ENCODE results near the gene MAP4K4.

GRCh38 chr2:101850991-101851390 lies 153.5 kb downstream of the MAP4K4 start:
- no peak for TF ChIP-seq POLR2A (IDR thresholded peaks at IDR 0.05)
- TF ChIP-seq, protein P1, sequence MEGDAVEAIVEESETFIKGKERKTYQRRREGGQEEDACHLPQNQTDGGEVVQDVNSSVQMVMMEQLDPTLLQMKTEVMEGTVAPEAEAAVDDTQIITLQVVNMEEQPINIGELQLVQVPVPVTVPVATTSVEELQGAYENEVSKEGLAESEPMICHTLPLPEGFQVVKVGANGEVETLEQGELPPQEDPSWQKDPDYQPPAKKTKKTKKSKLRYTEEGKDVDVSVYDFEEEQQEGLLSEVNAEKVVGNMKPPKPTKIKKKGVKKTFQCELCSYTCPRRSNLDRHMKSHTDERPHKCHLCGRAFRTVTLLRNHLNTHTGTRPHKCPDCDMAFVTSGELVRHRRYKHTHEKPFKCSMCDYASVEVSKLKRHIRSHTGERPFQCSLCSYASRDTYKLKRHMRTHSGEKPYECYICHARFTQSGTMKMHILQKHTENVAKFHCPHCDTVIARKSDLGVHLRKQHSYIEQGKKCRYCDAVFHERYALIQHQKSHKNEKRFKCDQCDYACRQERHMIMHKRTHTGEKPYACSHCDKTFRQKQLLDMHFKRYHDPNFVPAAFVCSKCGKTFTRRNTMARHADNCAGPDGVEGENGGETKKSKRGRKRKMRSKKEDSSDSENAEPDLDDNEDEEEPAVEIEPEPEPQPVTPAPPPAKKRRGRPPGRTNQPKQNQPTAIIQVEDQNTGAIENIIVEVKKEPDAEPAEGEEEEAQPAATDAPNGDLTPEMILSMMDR (IDR thresholded peaks at IDR 0.05): no peak
